GM21723 (cell line): ENCODE data around the gene SYTL2.

ENCODE experiments used
- ATAC-seq: cut with Tn5 transposase; IDR thresholded peaks from one replicate; pipeline ENCODE4 v1.9.1; 2021; ENCODE audit warnings: mild to moderate bottlenecking, moderate library complexity; ENCODE audit not compliant: unreplicated experiment

The SYTL2 gene

DNA sequence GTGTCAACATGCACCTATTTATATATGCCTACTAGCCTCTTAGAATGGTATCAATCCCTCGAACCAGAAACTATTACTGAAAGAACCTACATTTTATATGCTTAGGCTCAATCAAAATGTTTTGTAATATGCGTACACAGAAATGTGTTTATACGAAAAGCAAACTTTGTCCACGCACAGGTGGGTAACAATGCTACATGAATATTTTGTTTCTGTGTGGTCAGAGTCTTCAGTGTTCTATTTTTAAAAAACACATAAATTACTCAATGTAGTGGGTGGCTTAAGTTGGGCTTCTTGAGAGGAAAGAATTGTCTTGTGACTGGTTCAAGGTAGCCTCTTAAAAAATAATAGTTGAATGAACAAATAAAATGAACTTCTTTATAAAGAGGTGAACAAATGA, 46.1 kb downstream of the SYTL2 start:
- no peak for ATAC-seq

DNA sequence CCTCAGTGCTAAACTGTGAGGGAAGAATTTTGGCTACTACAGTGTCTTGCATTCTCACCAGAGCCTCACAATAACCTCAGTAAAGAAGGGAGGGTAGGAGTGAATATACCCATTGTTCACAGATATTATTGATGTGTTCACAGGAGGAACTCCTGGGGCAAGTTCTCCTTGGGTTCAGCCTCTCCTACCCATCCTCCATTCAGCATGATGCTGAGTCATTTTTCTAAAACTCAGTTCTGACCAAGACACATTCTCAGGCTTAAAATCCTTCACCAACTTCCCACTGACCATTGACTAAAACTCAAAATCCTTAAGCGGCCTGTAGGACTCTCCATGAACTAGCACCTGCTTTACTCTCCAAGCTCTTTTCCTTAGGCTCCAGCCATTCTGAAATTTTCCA, 48.7 kb downstream of the SYTL2 start:
- no peak for ATAC-seq

DNA sequence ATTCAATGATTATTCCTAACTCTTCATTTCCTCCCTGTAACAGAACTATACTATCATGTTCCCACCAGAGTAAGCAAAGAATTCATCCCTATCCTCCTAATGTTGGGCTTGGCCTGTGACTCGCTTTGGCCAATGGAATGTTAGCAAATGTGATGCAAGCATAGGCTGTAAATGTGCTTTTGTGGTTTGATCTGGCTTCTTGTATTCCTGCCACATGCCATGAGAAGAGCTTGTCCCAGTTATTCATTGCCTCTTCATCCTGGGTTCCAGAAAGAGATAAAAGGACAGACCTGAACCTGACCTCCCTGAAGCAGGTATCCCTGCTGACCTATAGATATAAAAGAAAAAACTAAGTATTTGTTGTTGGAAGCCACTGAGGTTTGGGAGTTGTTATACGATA, 51.0 kb downstream of the SYTL2 start:
- no peak for ATAC-seq

DNA sequence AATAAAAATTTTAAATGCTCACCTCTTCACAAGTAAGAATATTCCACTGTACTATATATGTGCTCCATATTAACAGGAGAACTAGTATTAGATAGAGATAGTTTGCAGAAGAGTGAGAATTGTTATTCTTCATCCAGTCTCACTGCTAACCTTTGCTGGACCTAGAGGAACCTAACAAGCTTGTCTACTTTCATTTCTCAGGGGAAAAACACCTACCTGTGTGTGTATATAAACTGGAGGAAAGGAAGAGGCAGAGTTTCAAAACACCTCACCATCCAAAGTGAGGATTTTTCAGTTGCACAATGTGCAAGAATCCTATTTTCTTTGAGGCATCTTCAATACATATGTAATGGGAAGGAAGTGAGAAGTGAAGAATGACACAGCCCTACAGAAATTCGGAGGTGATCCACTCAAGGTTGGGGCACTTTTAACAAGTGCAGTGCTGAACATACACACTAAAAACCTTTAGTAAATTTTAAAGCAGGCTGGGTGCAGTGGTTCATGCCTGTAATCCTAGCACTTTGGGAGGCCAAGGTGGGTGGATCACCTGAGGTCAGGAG, 52.4 kb downstream of the SYTL2 start:
- ATAC-seq = no peak

DNA sequence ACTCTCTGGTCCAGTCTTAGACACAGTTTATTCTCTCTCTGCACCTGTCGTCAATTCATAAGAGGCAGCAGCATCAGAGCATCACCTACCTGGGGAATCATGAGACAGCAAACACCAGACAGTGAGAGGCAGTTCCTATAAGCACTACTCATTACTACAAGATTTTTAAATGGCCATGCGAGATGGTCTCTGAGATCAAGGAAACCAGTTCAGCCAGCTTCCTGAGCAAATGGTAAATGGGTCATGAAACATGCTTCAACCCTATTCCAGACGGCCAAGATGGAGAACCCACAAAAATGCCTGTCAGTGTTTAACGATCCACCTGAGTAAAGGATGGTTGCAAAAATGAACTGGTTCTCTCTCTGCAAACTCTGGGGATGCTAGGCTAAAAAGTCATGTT, 52.9 kb downstream of the SYTL2 start:
- ATAC-seq = no peak

DNA sequence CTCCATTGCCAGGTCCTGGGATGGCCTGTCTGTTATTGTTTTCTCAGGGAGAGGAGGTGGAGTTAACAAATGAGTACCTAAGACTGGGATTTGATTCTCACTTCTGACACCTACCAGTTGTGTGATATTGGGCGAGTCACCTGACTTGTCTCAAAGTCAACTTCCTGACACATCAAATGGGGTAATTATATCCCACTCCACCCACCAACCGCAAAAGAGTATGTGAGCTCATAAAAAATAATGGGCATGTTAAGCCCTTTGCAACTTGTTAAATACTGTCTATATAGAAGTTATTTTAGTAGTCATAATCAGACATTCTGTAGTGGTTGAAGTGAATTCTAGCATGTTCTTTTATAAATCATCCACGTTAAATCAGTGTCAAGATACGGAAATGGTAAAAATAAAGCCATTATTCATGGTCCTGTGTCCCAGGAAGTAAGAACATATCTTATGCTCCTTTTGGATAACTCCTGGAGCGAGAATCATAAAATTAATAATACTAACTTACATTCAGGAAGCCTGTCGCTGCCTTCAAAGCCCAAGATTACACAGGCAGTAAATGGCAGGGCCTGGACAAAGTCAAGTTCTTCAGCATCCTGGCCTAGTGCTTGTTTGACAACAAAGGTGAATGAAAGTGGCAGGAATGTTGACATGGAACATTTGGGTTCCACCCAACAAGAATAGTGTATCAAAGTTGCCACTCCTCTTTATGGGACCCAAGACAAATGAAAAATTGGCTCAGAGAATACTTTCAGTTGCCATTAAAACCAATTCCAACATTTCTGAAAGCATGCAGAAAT, 54.3 kb downstream of the SYTL2 start:
- no peak for ATAC-seq

DNA sequence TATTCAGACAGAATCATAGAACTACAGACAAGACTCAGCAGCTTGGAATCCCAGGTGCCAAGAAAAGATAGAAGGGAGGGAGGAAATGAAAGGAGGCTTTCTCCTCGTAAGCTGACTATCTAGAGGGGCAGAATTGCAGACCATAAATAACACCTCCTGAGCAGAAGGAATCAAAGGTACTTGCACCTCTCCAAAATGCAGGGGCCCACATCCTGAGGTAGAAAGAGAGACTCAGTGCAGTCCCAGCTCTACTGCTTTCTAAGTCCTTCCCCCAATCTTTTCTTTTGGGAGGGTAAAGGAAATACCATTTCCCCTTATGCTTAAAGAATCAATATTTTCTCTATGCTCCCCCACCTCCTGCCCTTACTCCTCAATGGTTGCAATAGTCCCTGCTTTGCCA, 55.2 kb downstream of the SYTL2 start:
- no peak for ATAC-seq

DNA sequence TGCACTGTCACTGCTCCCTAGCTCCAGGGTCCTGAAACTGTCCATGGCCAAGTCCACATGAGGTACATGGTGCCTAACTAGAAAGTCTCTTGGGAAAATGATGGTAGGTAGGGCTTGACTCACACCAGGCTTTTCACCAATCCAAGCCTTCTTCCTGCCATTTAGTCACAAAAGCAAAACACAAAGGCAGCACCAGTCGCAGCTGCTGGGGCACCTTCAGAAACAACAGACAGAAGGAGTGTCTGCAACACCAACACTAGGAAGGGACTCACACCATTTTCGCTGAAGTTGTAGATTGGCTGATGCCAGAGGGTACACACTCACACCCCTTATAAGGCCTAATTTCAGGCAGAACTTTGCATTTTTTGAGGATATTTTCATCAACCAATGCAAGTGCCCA, 55.7 kb downstream of the SYTL2 start:
- ATAC-seq = no peak

DNA sequence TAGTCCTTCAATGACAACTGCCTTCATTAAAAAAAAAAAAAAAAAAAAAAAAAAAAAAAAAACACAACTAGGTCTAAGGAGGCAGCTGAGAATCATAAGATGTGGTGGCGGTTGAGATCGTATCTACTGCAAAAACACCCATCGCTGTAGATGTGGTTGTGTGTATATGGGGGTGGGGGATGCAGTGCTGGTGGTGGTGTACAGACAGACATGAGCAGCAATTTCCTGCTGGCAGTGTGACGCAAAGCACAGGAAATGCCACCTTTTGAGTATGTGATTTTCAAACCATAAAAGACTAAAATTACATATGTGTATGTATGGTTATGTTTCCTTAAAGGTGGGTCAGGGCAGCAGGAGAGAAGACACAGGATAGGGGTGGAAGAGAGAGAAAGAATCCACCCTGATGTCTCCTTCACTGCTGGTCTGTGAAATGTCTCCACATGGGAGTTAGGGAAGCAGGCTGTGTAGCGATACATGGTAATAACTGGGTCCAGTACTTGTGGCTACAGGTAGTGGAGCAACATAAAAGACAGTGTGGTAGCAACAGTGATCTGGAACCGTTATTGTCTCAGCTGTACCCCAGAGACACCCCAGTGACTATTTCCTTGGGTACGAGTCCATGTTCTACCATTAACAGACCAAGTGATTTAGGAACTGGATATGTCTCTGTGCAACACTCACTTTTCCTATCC, 57.9 kb downstream of the SYTL2 start:
- ATAC-seq = no peak

DNA sequence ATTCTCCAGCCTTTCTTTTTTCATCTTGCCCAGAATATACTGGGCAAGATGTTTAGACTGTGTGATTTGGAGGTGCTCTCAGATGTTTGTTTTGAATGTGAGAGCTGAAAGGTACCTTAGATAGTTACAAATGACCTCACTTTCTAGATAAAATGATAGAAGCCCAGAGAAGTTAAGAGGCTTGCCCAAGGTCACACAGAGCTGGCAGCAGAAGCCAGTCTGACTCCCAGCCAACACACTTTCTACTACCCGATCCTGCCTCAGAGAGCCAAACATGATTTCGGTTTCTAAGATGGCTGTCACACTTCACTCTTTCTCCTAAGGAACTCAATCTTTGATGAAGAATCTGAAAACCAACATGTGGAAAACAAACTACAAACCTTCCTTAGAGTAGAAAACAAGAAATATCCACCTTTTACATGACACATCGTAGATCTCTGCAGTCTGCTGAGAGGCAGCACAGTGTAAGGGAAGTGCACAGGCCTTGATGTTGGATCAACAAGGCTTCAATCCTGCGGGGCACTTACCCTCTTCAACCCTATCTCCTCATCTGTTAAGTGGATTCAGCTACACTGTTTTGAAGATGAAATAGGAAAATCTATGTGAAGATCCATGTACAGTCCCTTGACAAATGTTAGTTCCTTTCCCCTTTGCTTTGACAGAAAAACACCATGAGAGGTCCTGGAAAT, 58.6 kb downstream of the SYTL2 start:
- no peak for ATAC-seq

DNA sequence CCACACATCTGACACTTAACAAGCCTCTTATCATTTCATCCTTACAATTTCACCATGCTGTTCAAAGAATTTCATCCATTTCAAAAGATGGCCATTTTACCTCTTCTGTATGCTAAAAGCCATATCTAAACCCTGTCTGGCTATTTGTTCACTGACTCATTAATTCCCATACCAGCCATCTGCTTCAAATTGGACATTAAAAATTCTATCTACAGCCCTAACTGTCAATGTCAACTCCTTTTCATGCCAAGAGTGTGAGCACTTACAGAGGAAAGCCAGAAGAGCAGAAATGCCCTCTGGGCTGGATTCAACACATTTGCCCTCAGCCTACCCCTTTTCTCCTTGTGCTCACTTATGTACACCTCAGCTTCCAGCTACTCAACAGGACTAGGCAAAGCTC, 59.2 kb downstream of the SYTL2 start:
- no peak for ATAC-seq

DNA sequence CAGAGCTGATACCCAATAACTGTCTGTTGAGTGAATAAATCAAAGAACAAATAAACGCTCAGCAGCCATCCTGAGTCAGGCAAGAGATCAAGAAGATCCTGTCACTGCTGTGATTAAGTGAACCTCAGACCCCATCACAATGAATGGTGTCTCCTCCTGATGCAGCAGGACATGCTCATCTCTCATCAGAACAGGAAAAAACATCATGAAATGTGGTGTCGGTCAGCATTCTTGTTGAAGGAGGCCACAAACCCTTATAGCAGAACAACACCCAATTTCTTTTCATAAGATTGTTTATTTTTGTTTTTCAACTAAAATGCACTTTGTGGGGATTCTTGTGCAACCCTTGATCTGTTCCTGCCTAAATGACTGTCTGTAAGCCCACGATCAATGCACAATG, 60.3 kb downstream of the SYTL2 start:
- ATAC-seq = no peak

DNA sequence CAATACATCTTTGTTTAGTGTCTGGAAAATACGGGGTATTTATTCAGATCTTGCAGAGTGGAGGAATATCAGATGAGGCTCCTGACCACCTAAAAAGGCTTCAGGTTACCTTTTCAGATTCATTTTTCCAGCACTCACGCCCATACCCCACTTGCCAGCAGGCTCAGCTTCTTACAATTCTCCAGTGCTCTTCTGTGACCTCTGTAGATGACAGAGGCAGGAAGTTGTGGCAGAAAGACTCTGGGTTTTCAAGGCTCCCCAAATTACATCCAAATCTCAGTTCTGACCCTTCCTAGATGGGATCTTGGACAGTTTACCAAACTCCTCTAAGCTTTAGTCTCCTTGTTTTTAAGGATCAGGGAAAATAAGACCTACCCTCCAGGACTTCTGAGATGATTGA, 61.1 kb downstream of the SYTL2 start:
- no peak for ATAC-seq

DNA sequence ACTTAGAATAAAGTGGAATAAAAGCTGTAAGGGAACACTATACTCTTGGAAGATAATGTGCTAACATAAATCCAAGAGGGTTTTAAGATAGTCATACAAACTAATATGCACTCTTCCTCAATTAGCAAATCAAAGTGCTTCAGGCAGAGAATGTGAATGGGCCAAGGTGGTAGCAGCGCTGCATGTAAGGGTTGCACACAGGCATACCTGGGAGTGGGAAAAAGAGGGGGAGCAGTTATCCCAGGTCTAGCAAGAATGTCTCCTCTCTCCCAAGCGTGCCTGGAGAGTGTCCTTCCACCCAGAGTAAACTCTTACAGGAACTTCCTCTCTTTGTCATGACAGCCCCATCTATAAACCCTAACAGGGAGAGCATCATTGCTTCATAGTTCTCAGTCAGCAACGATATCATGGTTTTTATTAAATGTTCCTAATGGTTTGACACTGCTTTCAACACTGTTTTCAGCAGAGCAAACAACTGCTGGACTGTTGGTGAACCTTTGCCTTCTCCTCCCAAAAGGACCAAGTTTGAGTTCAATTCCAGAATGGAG, 61.6 kb downstream of the SYTL2 start:
- no peak for ATAC-seq

DNA sequence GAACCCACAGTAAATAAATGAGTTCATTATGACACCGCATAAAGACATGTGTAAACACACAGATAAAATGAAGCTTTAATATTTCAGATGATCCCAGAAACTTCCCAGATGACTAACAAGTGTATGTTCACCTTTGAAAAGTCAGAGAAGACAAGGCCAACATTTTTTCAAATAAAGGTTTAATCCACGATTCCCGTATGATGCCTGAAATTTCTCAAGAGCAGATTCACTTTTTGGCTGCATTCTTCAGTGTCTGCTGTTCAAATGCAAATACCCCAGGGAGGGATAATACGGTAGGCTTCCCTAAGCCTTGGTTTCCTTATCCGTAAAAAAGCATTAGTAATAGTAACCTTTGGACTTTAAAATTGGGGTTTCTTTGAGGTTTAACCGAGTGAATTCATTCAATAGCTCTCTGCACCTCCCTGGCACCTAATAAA, 62.5 kb downstream of the SYTL2 start:
- no peak for ATAC-seq

DNA sequence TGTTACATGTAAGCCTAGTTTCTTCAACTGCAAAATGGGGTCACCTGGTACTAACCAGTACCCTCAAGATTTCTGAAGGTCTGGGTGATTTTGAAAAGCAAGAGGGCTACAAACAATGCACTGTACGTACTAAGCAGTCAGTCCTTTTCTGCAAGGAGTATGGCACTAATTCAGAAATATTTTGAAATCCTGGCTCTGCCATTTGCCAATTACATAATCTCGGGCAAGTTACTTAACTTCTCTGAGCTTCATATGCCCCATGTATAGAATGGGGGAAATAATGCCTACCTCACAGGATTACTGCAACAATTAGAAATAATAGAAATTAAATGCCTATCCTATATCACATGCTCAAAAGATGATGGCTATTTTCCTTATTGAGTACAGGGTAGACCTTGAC, 64.3 kb downstream of the SYTL2 start:
- ATAC-seq = no peak

DNA sequence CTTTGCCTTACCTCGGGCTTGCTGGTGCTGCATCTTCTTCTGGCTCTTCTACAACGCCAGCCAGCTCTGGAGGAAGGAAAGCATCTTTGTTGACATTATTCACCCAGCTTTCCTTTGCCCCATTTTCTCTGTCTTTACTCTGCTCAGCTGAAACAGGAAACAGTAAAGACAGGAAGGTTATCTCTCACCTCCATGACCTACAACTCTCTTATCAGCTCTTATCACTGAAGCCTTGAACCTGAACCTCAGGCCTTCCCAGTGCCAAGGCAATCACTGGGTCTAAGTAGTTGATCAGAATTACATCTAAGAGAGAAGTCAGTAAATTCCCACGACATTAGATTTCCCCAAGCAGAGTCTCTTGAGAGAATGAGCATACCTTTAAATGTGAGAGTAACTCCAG, 65.3 kb downstream of the SYTL2 start:
- no peak for ATAC-seq

DNA sequence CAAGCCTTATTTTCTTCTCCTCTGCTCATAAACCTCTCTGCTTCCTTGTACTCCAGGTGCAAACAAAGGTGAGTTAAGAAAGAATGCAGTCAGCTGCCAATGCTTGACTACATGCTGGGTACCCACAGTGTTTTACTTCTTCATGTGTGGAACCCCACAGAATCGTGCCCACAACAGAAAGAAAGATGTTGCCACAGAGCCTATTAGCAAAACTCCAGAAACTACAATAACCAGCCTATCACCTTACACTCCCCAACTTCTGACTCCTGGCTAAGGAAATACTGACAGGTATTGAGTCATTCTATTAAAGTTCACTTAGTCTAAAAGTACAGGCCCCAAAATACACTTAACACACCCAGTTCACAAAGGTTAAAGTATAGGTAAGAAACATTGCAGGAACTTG, 68.1 kb downstream of the SYTL2 start:
- no peak for ATAC-seq

DNA sequence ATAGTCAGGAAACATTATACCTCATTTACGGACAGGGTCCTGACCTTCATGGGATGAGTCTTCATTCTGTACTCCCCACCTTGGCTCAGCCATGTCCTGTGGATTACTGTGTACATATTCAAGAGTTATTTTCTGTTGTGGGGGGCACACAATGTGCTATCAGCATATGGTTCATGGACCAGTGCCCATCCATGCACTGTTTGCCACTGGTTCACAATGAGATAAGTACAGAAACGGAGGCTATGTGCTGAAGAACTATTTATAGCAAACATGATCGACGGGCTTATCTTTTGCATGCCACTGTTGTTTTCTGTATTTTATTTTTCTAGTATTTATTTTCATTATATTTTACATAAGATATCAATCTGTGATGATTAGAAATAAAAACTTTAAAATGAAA, 68.6 kb downstream of the SYTL2 start:
- no peak for ATAC-seq

DNA sequence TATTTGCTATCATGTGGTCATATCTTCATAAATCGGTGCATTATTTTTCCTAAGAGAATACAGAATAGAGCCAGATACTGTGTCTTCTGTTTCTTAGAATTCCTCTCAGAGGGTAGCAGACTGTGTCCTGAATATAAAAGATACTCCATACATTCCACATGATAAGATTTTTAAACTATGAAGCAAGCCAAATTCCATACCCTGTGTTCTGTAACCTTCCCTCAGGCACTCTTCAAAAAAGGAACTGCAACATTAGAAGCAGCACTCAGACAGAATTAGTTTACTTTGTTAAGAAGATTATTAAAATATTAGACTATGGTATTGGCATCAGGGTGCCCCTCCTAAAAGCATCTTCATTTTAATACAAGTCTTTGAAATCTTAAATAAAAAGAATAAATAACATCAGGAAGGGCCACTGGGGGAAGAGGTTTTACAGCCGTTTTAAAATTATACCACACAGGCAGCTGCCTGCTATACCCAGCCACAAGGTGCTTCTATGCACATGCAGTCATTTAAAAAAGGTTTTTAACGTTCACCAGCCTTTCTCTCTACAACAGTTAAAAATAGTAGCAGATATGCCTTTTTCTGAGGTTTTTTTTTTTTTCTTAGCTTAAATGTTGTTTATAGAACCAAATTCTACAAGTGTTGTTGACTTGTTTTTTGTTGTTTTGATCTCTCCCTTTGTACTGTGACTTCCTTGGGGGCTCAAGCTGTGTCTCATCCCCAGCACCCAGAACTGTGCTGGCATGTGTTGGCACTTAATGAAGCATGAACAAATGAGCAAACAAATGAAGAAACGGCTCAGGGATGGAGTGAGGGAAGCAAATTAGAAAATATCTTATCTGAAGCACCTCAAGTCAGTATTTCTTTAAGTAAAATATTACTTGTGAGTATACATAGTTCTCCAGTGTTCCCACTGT, 70.2 kb downstream of the SYTL2 start:
- no peak for ATAC-seq
